GM21381 (cell line): ENCODE data around the gene GDF10.

Source experiments
- ATAC-seq: cut with Tn5 transposase; IDR thresholded peaks from one replicate; pipeline ENCODE4 v1.9.1; 2021; ENCODE audit warnings: mild to moderate bottlenecking, moderate library complexity; ENCODE audit not compliant: unreplicated experiment

The GDF10 gene

GRCh38 chr10:47349941-47350371 lies 50.0 kb downstream of the GDF10 start:
- ATAC-seq: no peak

- ATAC-seq: no peak
Measured at GRCh38 chr10:47350671-47351640, 51.0 kb downstream of the GDF10 start.

- ATAC-seq: no peak
Measured at GRCh38 chr10:47351899-47352815, 52.2 kb downstream of the GDF10 start.

- no peak for ATAC-seq
Measured at GRCh38 chr10:47353351-47353750, 53.4 kb downstream of the GDF10 start.

GRCh38 chr10:47354165-47354564 lies 54.2 kb downstream of the GDF10 start:
- ATAC-seq: no peak

GRCh38 chr10:47354900-47355299 lies 54.9 kb downstream of the GDF10 start:
- no peak for ATAC-seq

- ATAC-seq: no peak
Measured at GRCh38 chr10:47356708-47357107, 56.7 kb downstream of the GDF10 start.

- ATAC-seq: no peak
Measured at GRCh38 chr10:47357131-47357582, 57.2 kb downstream of the GDF10 start.

- no peak for ATAC-seq
Measured at GRCh38 chr10:47357911-47358310, 57.9 kb downstream of the GDF10 start.

GRCh38 chr10:47358457-47358856 lies 58.5 kb downstream of the GDF10 start:
- no peak for ATAC-seq

GRCh38 chr10:47359101-47359500 lies 59.1 kb downstream of the GDF10 start:
- ATAC-seq: no peak

- ATAC-seq: no peak
Measured at GRCh38 chr10:47359626-47360418, 59.8 kb downstream of the GDF10 start.

GRCh38 chr10:47360419-47361040 lies 60.5 kb downstream of the GDF10 start:
- no peak for ATAC-seq

- ATAC-seq: no peak
Measured at GRCh38 chr10:47361293-47361692, 61.3 kb downstream of the GDF10 start.

GRCh38 chr10:47362199-47362598 lies 62.2 kb downstream of the GDF10 start:
- ATAC-seq: no peak
